Endothelial cell of umbilical vein (primary cell): ENCODE measurements around the gene SLTM. TPM values are rescaled to one million over a fixed set of nuclear protein-coding genes. Genes with fewer than 3 reads are reported as not detected.

Experiments used
- BruUV-seq: library from RNA; stranded (reverse); fragments of 400-500 nt; replicated peaks from 2 replicates; lab custom pipeline; 2021; lab: Mats Ljungman, UMichigan
- CTCF ChIA-PET: fragments of 300-600, 350-600 bp; sonication (Branson Sonifier 250); formaldehyde crosslinking; loops from one replicate; lab custom pipeline; 2021; ENCODE audit warnings: antibody characterized with exemption, inconsistent platforms; lab: Charles Lee
- POLR2A ChIA-PET: fragments of 300-600, 350-600 bp; sonication (Branson Sonifier 250); formaldehyde crosslinking; loops from one replicate; lab custom pipeline; 2021; ENCODE audit warnings: antibody characterized with exemption, inconsistent platforms; lab: Charles Lee
- DNase-seq: peaks from one replicate; pipeline ENCODE4 v3.0.0-alpha.2; 2011; ENCODE audit warnings: low read depth, low spot score
- FAIRE-seq: peaks from 2 replicates; lab custom pipeline; 2011; peaks lifted over from hg19 to GRCh38; lab: Jason Lieb, UNC
- H2AFZ ChIP-seq: 2 replicates; pipeline ENCODE4 v1.6.0; 2012; ENCODE audit warnings: low read depth, low read length, control low read depth, inconsistent platforms
- H3K27ac ChIP-seq: 2 replicates; pipeline ENCODE4 v1.5.1; 2011; ENCODE audit warnings: low read depth, mild to moderate bottlenecking, control low read depth, low read length, moderate library complexity; ENCODE audit not compliant: insufficient read depth
- H3K27me3 ChIP-seq, 2 experiments: 2 replicates each; pipeline versions ENCODE4 v1.6.0 to v1.6.1; 2011; ENCODE audit warnings: low read length in 2 of 2, mixed read lengths in 1 of 2; ENCODE audit not compliant: control insufficient read depth in 2 of 2, insufficient read depth in 2 of 2
- H3K36me3 ChIP-seq, 2 experiments: 2 replicates in 1 of 2; 3 replicates in 1 of 2; pipeline ENCODE4 v1.5.1; 2011; ENCODE audit warnings: low read length in 2 of 2, mild to moderate bottlenecking in 1 of 2, moderate library complexity in 1 of 2; ENCODE audit not compliant: control insufficient read depth in 2 of 2, insufficient read depth in 2 of 2; ENCODE audit errors: extremely low read depth in 1 of 2
- H3K4me1 ChIP-seq: 3 replicates; pipeline ENCODE4 v1.5.1; 2011; ENCODE audit warnings: mild to moderate bottlenecking, low read length; ENCODE audit not compliant: control insufficient read depth, insufficient read depth; ENCODE audit errors: extremely low read depth
- H3K4me2 ChIP-seq: 2 replicates; pipeline ENCODE4 v1.6.1; 2011; ENCODE audit warnings: low read length, control low read depth, mixed read lengths; ENCODE audit not compliant: insufficient read depth
- H3K4me3 ChIP-seq, 3 experiments: fragments of 200-600 bp in 1 of 3; sonication (generic), shearing (Covaris generic) in 1 of 3; replicated peaks in 1 of 3; 2 replicates each; pipeline ENCODE4 v1.5.1; 2011 to 2016; ENCODE audit warnings: control low read depth in 3 of 3, low read length in 3 of 3, mild to moderate bottlenecking in 2 of 3, inconsistent platforms in 1 of 3, low read depth in 1 of 3, moderate library complexity in 1 of 3; ENCODE audit not compliant: insufficient read depth in 1 of 3
- H3K79me2 ChIP-seq: 2 replicates; pipeline ENCODE4 v1.6.0; 2012; ENCODE audit warnings: low read length, inconsistent platforms; ENCODE audit not compliant: control insufficient read depth, insufficient read depth
- H3K9ac ChIP-seq: replicated peaks from 2 replicates; pipeline ENCODE3; 2011; ENCODE audit warnings: low read length, control low read depth; ENCODE audit not compliant: insufficient read depth; ENCODE audit errors: extremely low read depth
- H3K9me1 ChIP-seq: replicated peaks from 3 replicates; pipeline ENCODE4 v1.6.0; 2011; ENCODE audit warnings: mild to moderate bottlenecking, low read length; ENCODE audit not compliant: control insufficient read depth, insufficient read depth; ENCODE audit errors: extremely low read depth
- H3K9me3 ChIP-seq: replicated peaks from 2 replicates; pipeline ENCODE4 v1.5.1; 2012; ENCODE audit warnings: low read length, inconsistent platforms; ENCODE audit not compliant: control insufficient read depth, insufficient read depth
- H4K20me1 ChIP-seq: replicated peaks from 2 replicates; pipeline ENCODE3; 2011; ENCODE audit warnings: mild to moderate bottlenecking, low read length; ENCODE audit not compliant: control insufficient read depth, insufficient read depth; ENCODE audit errors: extremely low read depth
- EZH2 ChIP-seq: IDR thresholded peaks from 2 replicates; pipeline ENCODE4 v1.6.1; 2012; ENCODE audit warnings: borderline replicate concordance, low read depth, mild to moderate bottlenecking, moderate library complexity, low read length, inconsistent platforms; ENCODE audit not compliant: severe bottlenecking
- FOS ChIP-seq: IDR thresholded peaks from 2 replicates; pipeline ENCODE4 v1.6.1; 2011; ENCODE audit warnings: mild to moderate bottlenecking, low read length, moderate library complexity, borderline replicate concordance; ENCODE audit not compliant: insufficient read depth
- GATA2 ChIP-seq: IDR thresholded peaks from 2 replicates; pipeline ENCODE4 v1.7.0; 2011; ENCODE audit warnings: low read depth, mild to moderate bottlenecking, moderate library complexity, mixed read lengths, low read length; ENCODE audit not compliant: insufficient read length, insufficient read depth
- JUN ChIP-seq: IDR thresholded peaks from 2 replicates; pipeline ENCODE4 v1.6.1; 2011; ENCODE audit warnings: borderline replicate concordance, low read depth; ENCODE audit not compliant: insufficient read length, insufficient read depth
- MAX ChIP-seq: IDR thresholded peaks from 2 replicates; pipeline ENCODE4 v1.6.1; 2011; ENCODE audit not compliant: insufficient read depth, insufficient read length
- MYC ChIP-seq: IDR thresholded peaks from one replicate; pipeline ENCODE4 v1.6.1; 2011; ENCODE audit warnings: mild to moderate bottlenecking, low read depth, low read length
- POLR2A ChIP-seq: IDR thresholded peaks from 2 replicates; pipeline ENCODE4 v1.6.1; 2012; ENCODE audit warnings: low read depth, mild to moderate bottlenecking, control low read depth, low read length
- POLR2AphosphoS5 ChIP-seq: IDR thresholded peaks from 2 replicates; pipeline ENCODE4 v1.6.1; 2012; ENCODE audit warnings: low read depth, mild to moderate bottlenecking, control low read depth, low read length, moderate library complexity; ENCODE audit not compliant: insufficient read depth
- dilution Hi-C: fragments of 300-500 bp; cut with MboI; formaldehyde crosslinking; loops from one replicate; pipeline ENCODE4 v1.15.0; 2019; ENCODE audit warnings: low sequenced_read_pairs; ENCODE audit not compliant: extremely low pct_ligation_motif_present
- intact Hi-C: fragments of 100-400 bp; cut with micrococcal nuclease; formaldehyde crosslinking; loops from one replicate; pipeline ENCODE4 v1.10.0; 2022
- polyA plus RNA-seq, 4 experiments: library from polyadenylated mRNA; depleted of rRNA in 3 of 4; stranded (reverse) in 3 of 4; unstranded in 1 of 4; fragments of >200 nt; gene quantifications; 2 replicates each; pipeline versions ENCODE4 v1.2.1 to v1.2.3, GENCODE V29; 2011 to 2012; ENCODE audit warnings: missing spikeins in 1 of 4
- total RNA-seq: library from RNA; stranded (reverse); gene quantifications from 2 replicates; pipeline ENCODE4 v1.2.3, GENCODE V29; 2021
- TF ChIP-seq, protein P1 (sequence below), 2 donors: IDR thresholded peaks; 1 replicate in 1 of 2; 2 replicates in 1 of 2; pipeline ENCODE4 v1.5.1; 2011; ENCODE audit warnings: low read length in 2 of 2, mild to moderate bottlenecking in 2 of 2, moderate library complexity in 2 of 2, control low read depth in 1 of 2, inconsistent platforms in 1 of 2, low read depth in 1 of 2; ENCODE audit not compliant: insufficient read depth in 1 of 2; ENCODE audit errors: extremely low read depth in 1 of 2

The SLTM gene
- total and polyA plus RNA-seq, 2 donors (not counting 3 experiments of a cell fraction or from before 2014, with no cell fraction given) = 28.1 to 93.0 TPM

GRCh38 chr15:58929891-58930416 lies 3.5 kb downstream of the SLTM start:
- TF ChIP-seq MYC = no peak
- TF ChIP-seq GATA2 = no peak
- TF ChIP-seq POLR2A = no peak
- TF ChIP-seq EZH2 = no peak
- TF ChIP-seq POLR2AphosphoS5 = no peak
- no peak for TF ChIP-seq MAX
- TF ChIP-seq, protein P1, sequence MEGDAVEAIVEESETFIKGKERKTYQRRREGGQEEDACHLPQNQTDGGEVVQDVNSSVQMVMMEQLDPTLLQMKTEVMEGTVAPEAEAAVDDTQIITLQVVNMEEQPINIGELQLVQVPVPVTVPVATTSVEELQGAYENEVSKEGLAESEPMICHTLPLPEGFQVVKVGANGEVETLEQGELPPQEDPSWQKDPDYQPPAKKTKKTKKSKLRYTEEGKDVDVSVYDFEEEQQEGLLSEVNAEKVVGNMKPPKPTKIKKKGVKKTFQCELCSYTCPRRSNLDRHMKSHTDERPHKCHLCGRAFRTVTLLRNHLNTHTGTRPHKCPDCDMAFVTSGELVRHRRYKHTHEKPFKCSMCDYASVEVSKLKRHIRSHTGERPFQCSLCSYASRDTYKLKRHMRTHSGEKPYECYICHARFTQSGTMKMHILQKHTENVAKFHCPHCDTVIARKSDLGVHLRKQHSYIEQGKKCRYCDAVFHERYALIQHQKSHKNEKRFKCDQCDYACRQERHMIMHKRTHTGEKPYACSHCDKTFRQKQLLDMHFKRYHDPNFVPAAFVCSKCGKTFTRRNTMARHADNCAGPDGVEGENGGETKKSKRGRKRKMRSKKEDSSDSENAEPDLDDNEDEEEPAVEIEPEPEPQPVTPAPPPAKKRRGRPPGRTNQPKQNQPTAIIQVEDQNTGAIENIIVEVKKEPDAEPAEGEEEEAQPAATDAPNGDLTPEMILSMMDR (IDR thresholded peaks at IDR 0.05; ENCODE audit: extremely low read depth in 1 of 2, insufficient read depth in 1 of 2, low read depth in 1 of 2, low read length in 2 of 2) = no peak
- no peak for TF ChIP-seq FOS
- TF ChIP-seq JUN = no peak
- Histone ChIP-seq H3K4me2 (no peak overlapping the region), H3K9ac (no peak overlapping the region), H3K9me1 (no peaks in the 10 kb centered on the region), H2AFZ (no peak overlapping the region), H3K36me3 (peaks cover 0 to 5% of the 10 kb centered on the region in 2 experiments), H3K4me3 (no peak overlapping the region), H4K20me1 (peaks cover 5% of the 10 kb centered on the region), H3K9me3 (no peaks in the 10 kb centered on the region), H3K79me2 (peaks cover 69% of the 10 kb centered on the region), H3K4me1 (peaks cover 19% of the 10 kb centered on the region), H3K27ac (no peak overlapping the region), H3K27me3 (no peaks in the 10 kb centered on the region)
- ChIA-PET POLR2A (no interaction called here), CTCF (interaction anchor here (1.4 kb wide), 1 partner anchor 599 kb away, joined by 4 read pairs; no protein-coding TSS in a partner anchor)
- FAIRE-seq (no peak), DNase-seq (no peak)
- dilution Hi-C loops = no loop called here
- intact Hi-C loops = no loop called here
- BruUV-seq = no TSS peak
